ENCODE measurements around the gene NAPG.
"Not testable (repeated sequence)": the region's sequence is repeated elsewhere in the genome, so short reads cannot be mapped to it uniquely, and the experiment has no call there.

The NAPG gene

GRCh38 chr18:10563886-10564285 is 38.1 kb downstream of the NAPG start:
- H3K4me1 ChIP-seq (ENCODE audit: control extremely low read depth in 1 of 4, control insufficient read depth in 4 of 4, insufficient read depth in 4 of 4, low read length in 3 of 4): peaks cover 0 to 11% (median 6%) of the 10 kb centered on the region in 4 experiments
- CTCF ChIA-PET: interaction anchor here (1.1 to 7.4 kb wide), 2 partner anchors 590 to 599 kb away, joined by 3 to 94 read pairs; no protein-coding TSS in a partner anchor
- WGBS (ENCODE audit: insufficient coverage): 94% methylated on average over 9 of the region's 9 CpGs
- H3K27me3 ChIP-seq (replicated peaks in 2 of 5; ENCODE audit: control insufficient read depth in 4 of 5, insufficient read depth in 5 of 5, low read length in 4 of 5): no peaks in the 10 kb centered on the region
- no peaks in the 10 kb centered on the region for H3K9me3 ChIP-seq (ENCODE audit: control extremely low read depth in 1 of 5, control insufficient read depth in 4 of 5, insufficient read depth in 2 of 5, low read depth in 1 of 5, low read length in 4 of 5)
- H3K36me3 ChIP-seq (ENCODE audit: control insufficient read depth in 4 of 4, insufficient read depth in 4 of 4, low read length in 3 of 4): no peaks in the 10 kb centered on the region
- no peak for DNase-seq
- POLR2A ChIA-PET: no interaction called here
- H3K4me3 ChIP-seq (ENCODE audit: control insufficient read depth in 1 of 7, extremely low read depth in 1 of 7, insufficient read depth in 4 of 7, low read depth in 2 of 7, low read length in 6 of 7): no peak overlapping the region
- H3K27ac ChIP-seq (ENCODE audit: insufficient read depth in 1 of 2, low read depth in 1 of 2, low read length in 2 of 2, poor library complexity in 1 of 2, severe bottlenecking in 2 of 2): no peak overlapping the region

DNA sequence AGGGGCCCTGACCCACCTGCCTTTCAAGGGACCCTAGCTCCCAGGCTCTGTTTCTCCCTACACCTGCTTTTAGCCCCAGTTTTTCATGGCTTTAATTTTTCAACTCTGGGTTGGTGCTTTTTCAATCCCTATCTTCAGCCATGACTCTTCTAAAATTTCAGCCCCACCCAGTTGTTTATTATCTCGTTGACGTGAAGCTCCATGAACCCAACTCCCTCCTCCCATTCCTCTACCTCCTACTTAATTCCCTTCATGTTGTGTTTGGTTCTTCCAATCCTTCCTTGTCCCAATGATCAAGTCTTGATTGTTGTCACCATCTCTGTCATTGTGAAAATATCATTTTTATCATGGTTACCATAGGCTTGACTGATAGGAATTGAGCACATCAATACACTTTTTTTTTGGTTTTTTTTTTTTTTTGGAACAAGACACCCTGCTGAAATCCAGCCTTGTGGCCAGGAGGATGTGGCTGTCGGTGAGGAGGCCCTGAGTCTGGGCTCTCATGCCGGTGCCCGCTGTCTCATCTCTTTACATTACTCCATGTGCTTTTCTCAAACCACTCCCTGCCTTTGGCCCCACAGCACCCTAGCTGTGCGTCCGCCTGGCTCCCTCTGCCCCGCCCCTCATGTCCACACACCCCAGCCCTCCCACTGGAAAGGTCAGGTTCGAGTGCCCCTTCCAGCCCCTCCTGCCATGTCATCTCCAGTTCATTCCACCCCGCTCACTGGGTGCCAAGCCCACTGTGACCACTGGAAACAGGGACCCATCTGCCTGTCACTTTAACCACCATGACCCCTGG is 39.3 kb downstream of the NAPG start:
- ChIA-PET POLR2A (no interaction called here), CTCF (no interaction called here)
- H3K27me3 ChIP-seq (replicated peaks in 2 of 5; ENCODE audit: control insufficient read depth in 4 of 5, insufficient read depth in 5 of 5, low read length in 4 of 5): no peaks in the 10 kb centered on the region
- no peak overlapping the region for H3K4me3 ChIP-seq (ENCODE audit: control insufficient read depth in 1 of 7, extremely low read depth in 1 of 7, insufficient read depth in 4 of 7, low read depth in 2 of 7, low read length in 6 of 7)
- peaks cover 0 to 4% (median 3%) of the 10 kb centered on the region in 4 experiments for H3K4me1 ChIP-seq (ENCODE audit: control extremely low read depth in 1 of 4, control insufficient read depth in 4 of 4, insufficient read depth in 4 of 4, low read length in 3 of 4)
- no peak overlapping the region for H3K27ac ChIP-seq (ENCODE audit: insufficient read depth in 1 of 2, low read depth in 1 of 2, low read length in 2 of 2, poor library complexity in 1 of 2, severe bottlenecking in 2 of 2)
- 100% methylated on average over 10 of the region's 10 CpGs for WGBS (ENCODE audit: insufficient coverage)
- no peaks in the 10 kb centered on the region for H3K9me3 ChIP-seq (ENCODE audit: control extremely low read depth in 1 of 5, control insufficient read depth in 4 of 5, insufficient read depth in 2 of 5, low read depth in 1 of 5, low read length in 4 of 5)
- no peak for DNase-seq
- H3K36me3 ChIP-seq (ENCODE audit: control insufficient read depth in 4 of 4, insufficient read depth in 4 of 4, low read length in 3 of 4): no peaks in the 10 kb centered on the region

DNA sequence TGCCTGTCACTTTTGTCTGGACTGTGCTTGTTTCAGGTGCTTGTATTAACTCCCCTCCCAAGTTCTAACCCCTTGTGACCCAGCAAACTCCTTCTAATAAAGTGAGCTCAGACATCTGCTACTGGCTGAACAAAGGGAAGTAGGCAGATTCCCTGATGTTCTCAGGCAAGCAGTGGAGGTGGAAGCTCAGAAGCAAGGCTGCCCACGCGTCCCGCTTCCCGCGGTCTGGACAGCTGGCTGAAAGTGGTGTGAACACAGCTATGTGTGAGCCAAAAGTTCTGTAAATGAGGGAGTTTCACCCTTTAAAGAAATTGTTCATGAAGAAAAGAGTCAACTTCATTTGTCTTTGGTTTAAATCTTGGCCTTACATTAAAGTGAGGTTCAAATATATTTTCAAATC is 40.0 kb downstream of the NAPG start:
- CTCF ChIA-PET: interaction anchor here (1.0 kb wide), 1 partner anchor 8 kb away, joined by 3 read pairs; no protein-coding TSS in a partner anchor
- POLR2A ChIA-PET: no interaction called here
- WGBS (ENCODE audit: insufficient coverage): no CpG with 5 or more reads among the region's 5 CpGs
- no peak for DNase-seq
- Histone ChIP-seq H3K27me3 (replicated peaks in 2 of 5; ENCODE audit: control insufficient read depth in 4 of 5, insufficient read depth in 5 of 5, low read length in 4 of 5) (no peaks in the 10 kb centered on the region), H3K4me1 (ENCODE audit: control extremely low read depth in 1 of 4, control insufficient read depth in 4 of 4, insufficient read depth in 4 of 4, low read length in 3 of 4) (peaks cover 0 to 2% (median 0%) of the 10 kb centered on the region in 4 experiments), H3K4me3 (ENCODE audit: control insufficient read depth in 1 of 7, extremely low read depth in 1 of 7, insufficient read depth in 4 of 7, low read depth in 2 of 7, low read length in 6 of 7) (no peak overlapping the region), H3K36me3 (ENCODE audit: control insufficient read depth in 4 of 4, insufficient read depth in 4 of 4, low read length in 3 of 4) (no peaks in the 10 kb centered on the region), H3K27ac (ENCODE audit: insufficient read depth in 1 of 2, low read depth in 1 of 2, low read length in 2 of 2, poor library complexity in 1 of 2, severe bottlenecking in 2 of 2) (no peak overlapping the region), H3K9me3 (ENCODE audit: control extremely low read depth in 1 of 5, control insufficient read depth in 4 of 5, insufficient read depth in 2 of 5, low read depth in 1 of 5, low read length in 4 of 5) (no peaks in the 10 kb centered on the region)

GRCh38 chr18:10566390-10566789 is 40.6 kb downstream of the NAPG start:
- CTCF ChIA-PET: interaction anchor here (1.0 kb wide), 1 partner anchor 9 kb away, joined by 3 read pairs; no protein-coding TSS in a partner anchor
- Histone ChIP-seq H3K36me3 (ENCODE audit: control insufficient read depth in 4 of 4, insufficient read depth in 4 of 4, low read length in 3 of 4) (no peaks in the 10 kb centered on the region), H3K4me3 (ENCODE audit: control insufficient read depth in 1 of 7, extremely low read depth in 1 of 7, insufficient read depth in 4 of 7, low read depth in 2 of 7, low read length in 6 of 7) (no peak overlapping the region), H3K4me1 (ENCODE audit: control extremely low read depth in 1 of 4, control insufficient read depth in 4 of 4, insufficient read depth in 4 of 4, low read length in 3 of 4) (peaks cover 0 to 2% (median 0%) of the 10 kb centered on the region in 4 experiments), H3K27ac (ENCODE audit: insufficient read depth in 1 of 2, low read depth in 1 of 2, low read length in 2 of 2, poor library complexity in 1 of 2, severe bottlenecking in 2 of 2) (no peak overlapping the region), H3K9me3 (ENCODE audit: control extremely low read depth in 1 of 5, control insufficient read depth in 4 of 5, insufficient read depth in 2 of 5, low read depth in 1 of 5, low read length in 4 of 5) (no peaks in the 10 kb centered on the region), H3K27me3 (replicated peaks in 2 of 5; ENCODE audit: control insufficient read depth in 4 of 5, insufficient read depth in 5 of 5, low read length in 4 of 5) (no peaks in the 10 kb centered on the region)
- no peak for DNase-seq
- WGBS (ENCODE audit: insufficient coverage): 100% methylated on average over 1 of the region's 3 CpGs
- POLR2A ChIA-PET: no interaction called here

DNA sequence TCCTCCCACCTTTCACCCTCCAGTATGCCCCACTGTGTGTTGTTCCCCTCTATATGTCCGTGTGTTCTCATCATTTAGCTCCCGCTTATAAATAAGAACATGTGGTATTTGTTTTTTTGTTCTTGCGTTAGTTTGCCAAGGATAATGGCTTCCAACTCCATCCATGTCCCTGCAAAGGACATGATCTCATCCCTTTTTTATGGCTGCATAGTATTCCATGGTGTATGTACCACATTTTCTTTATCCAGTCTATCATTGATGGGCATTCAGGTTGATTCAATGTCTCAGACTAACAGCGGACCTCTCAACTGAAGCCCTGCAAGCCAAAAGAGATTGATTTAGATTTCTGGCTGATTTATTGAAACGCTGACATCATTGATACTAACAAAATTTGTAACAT is 44.1 kb downstream of the NAPG start:
- 100% methylated on average over 1 of the region's 5 CpGs for WGBS (ENCODE audit: insufficient coverage)
- POLR2A ChIA-PET: not testable (repeated sequence)
- CTCF ChIA-PET: interaction anchor here (0.9 kb wide), 1 partner anchor 12 kb away, joined by 4 read pairs; no protein-coding TSS in a partner anchor

GRCh38 chr18:10570622-10571021 is 44.8 kb downstream of the NAPG start:
- H3K4me1 ChIP-seq (ENCODE audit: control extremely low read depth in 1 of 4, control insufficient read depth in 4 of 4, insufficient read depth in 4 of 4, low read length in 3 of 4): peaks cover 0 to 2% (median 0%) of the 10 kb centered on the region in 4 experiments
- DNase-seq: no peak
- H3K27me3 ChIP-seq (replicated peaks in 2 of 5; ENCODE audit: control insufficient read depth in 4 of 5, insufficient read depth in 5 of 5, low read length in 4 of 5): no peaks in the 10 kb centered on the region
- H3K4me3 ChIP-seq (ENCODE audit: control insufficient read depth in 1 of 7, extremely low read depth in 1 of 7, insufficient read depth in 4 of 7, low read depth in 2 of 7, low read length in 6 of 7): no peak overlapping the region
- CTCF ChIA-PET: interaction anchor here (0.9 kb wide), 1 partner anchor 13 kb away, joined by 4 read pairs; no protein-coding TSS in a partner anchor
- no peaks in the 10 kb centered on the region for H3K9me3 ChIP-seq (ENCODE audit: control extremely low read depth in 1 of 5, control insufficient read depth in 4 of 5, insufficient read depth in 2 of 5, low read depth in 1 of 5, low read length in 4 of 5)
- no peaks in the 10 kb centered on the region for H3K36me3 ChIP-seq (ENCODE audit: control insufficient read depth in 4 of 4, insufficient read depth in 4 of 4, low read length in 3 of 4)
- no peak overlapping the region for H3K27ac ChIP-seq (ENCODE audit: insufficient read depth in 1 of 2, low read depth in 1 of 2, low read length in 2 of 2, poor library complexity in 1 of 2, severe bottlenecking in 2 of 2)
- POLR2A ChIA-PET: no interaction called here
- 100% methylated on average over 1 of the region's 1 CpG for WGBS (ENCODE audit: insufficient coverage)

More for the DNA sequence above, 44.1 kb downstream of the NAPG start:
- not testable (repeated sequence) for H3K9me3 ChIP-seq (ENCODE audit: control extremely low read depth in 1 of 5, control insufficient read depth in 4 of 5, insufficient read depth in 2 of 5, low read depth in 1 of 5, low read length in 4 of 5); H3K4me1 ChIP-seq (ENCODE audit: control extremely low read depth in 1 of 4, control insufficient read depth in 4 of 4, insufficient read depth in 4 of 4, low read length in 3 of 4); H3K27ac ChIP-seq (ENCODE audit: insufficient read depth in 1 of 2, low read depth in 1 of 2, low read length in 2 of 2, poor library complexity in 1 of 2, severe bottlenecking in 2 of 2); DNase-seq; H3K4me3 ChIP-seq (ENCODE audit: control insufficient read depth in 1 of 7, extremely low read depth in 1 of 7, insufficient read depth in 4 of 7, low read depth in 2 of 7, low read length in 6 of 7); H3K36me3 ChIP-seq (ENCODE audit: control insufficient read depth in 4 of 4, insufficient read depth in 4 of 4, low read length in 3 of 4); H3K27me3 ChIP-seq (replicated peaks in 2 of 5; ENCODE audit: control insufficient read depth in 4 of 5, insufficient read depth in 5 of 5, low read length in 4 of 5)

- no peaks in the 10 kb centered on the region for H3K4me1 ChIP-seq (ENCODE audit: control extremely low read depth in 1 of 4, control insufficient read depth in 4 of 4, insufficient read depth in 4 of 4, low read length in 3 of 4)
- H3K36me3 ChIP-seq (ENCODE audit: control insufficient read depth in 4 of 4, insufficient read depth in 4 of 4, low read length in 3 of 4): no peaks in the 10 kb centered on the region
- ChIA-PET CTCF (interaction anchor here (0.9 to 1.4 kb wide), 2 partner anchors 9 to 26 kb away, joined by 3 read pairs; no protein-coding TSS in a partner anchor), POLR2A (no interaction called here)
- no peaks in the 10 kb centered on the region for H3K27me3 ChIP-seq (replicated peaks in 2 of 5; ENCODE audit: control insufficient read depth in 4 of 5, insufficient read depth in 5 of 5, low read length in 4 of 5)
- WGBS (ENCODE audit: insufficient coverage): 78% methylated on average over 1 of the region's 2 CpGs
- no peak overlapping the region for H3K27ac ChIP-seq (ENCODE audit: insufficient read depth in 1 of 2, low read depth in 1 of 2, low read length in 2 of 2, poor library complexity in 1 of 2, severe bottlenecking in 2 of 2)
- no peak overlapping the region for H3K4me3 ChIP-seq (ENCODE audit: control insufficient read depth in 1 of 7, extremely low read depth in 1 of 7, insufficient read depth in 4 of 7, low read depth in 2 of 7, low read length in 6 of 7)
- H3K9me3 ChIP-seq (ENCODE audit: control extremely low read depth in 1 of 5, control insufficient read depth in 4 of 5, insufficient read depth in 2 of 5, low read depth in 1 of 5, low read length in 4 of 5): no peaks in the 10 kb centered on the region
- DNase-seq: no peak
These were observed 45.7 kb downstream of the NAPG start for GRCh38 chr18:10571537-10571936.
